ENCODE results near the gene LDHAL6A.

DNA sequence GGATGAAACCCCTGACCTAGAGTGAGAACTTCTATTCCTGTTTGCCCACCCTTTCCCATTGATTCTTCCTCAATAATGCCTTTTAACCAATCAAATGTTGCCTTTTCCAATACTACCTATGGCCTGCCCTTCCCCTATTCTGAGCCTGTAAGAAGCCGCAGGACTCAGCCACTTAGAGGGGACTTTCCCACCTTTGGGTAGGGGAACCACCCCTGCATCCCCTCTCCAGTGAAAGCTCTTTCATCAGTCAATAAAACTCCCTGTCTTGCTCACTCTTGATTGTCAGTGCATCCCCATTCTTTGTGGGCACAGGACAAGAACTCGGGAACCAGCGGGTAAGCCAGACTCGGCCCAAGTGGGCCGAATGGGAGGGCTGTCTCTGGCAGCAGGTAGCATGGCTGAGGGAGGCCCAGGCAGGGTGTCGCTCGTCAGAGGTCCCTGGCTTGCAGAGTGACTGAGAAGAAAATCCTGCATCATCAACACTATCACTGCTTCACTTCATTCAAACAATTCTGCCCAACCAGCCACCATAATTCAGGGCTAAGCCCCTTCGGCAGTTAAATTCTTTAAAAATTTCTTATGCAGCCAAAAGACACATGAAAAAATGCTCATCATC is 30.4 kb downstream of the LDHAL6A start:
- TF ChIP-seq POLR2AphosphoS5 (IDR thresholded peaks at IDR 0.05) (no peak), POLR2A (IDR thresholded peaks at IDR 0.05) (no peak)

Data from prostate gland (tissue), 1 donor.